ENCODE measurements around the gene ASAP3.
"Not testable (repeated sequence)": the region's sequence is repeated elsewhere in the genome, so short reads cannot be mapped to it uniquely, and the experiment has no call there.

Gene ASAP3

DNA sequence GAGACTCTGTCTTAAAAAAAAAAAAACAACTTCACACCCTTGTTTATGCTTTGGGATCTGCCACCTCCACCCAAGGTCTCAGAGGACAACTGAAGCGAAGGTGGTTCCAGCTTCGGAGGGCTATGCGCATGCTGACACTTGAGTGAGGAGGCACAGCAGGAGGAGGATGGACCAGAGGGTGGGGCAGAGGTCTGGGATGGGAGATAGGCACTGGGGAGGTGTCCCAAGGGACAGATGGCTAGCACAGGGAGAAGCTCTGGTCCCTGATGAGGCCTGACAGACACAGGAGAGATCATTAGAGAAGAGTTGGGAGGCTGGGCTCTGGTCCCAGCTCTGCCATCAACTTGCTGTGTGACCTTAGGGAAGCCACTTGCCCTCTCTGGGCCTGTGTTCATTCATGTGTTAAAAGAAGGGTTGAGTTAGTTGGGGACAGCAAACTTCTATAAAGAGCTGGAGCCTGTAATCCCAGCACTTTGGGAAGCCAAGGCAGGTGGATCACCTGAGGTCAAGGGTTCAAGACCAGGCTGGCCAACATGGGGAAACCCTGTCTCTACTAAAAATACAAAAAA is 30.2 kb upstream of the ASAP3 start:
- no peak for DNase-seq

DNA sequence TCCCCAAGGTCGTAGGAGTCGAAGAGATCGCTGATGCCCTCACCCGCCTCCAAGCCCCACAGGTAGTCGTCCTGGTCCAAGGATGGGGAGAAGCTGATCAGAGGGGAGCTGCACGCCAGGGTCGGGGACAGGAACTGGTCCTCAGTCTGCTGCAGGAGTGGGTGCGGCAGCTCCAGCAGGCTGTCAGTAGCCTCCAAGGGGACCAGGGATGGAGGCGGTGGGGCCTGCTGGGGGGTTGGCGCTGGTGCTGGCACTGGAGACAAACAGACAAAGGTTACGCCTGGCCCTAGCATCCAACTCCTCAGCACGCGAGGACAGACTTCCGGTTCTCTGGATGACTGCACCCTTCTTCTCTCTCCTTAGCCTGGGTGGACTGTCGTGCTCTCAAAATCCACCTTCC is 25.9 kb upstream of the ASAP3 start:
- DNase-seq = no peak

DNA sequence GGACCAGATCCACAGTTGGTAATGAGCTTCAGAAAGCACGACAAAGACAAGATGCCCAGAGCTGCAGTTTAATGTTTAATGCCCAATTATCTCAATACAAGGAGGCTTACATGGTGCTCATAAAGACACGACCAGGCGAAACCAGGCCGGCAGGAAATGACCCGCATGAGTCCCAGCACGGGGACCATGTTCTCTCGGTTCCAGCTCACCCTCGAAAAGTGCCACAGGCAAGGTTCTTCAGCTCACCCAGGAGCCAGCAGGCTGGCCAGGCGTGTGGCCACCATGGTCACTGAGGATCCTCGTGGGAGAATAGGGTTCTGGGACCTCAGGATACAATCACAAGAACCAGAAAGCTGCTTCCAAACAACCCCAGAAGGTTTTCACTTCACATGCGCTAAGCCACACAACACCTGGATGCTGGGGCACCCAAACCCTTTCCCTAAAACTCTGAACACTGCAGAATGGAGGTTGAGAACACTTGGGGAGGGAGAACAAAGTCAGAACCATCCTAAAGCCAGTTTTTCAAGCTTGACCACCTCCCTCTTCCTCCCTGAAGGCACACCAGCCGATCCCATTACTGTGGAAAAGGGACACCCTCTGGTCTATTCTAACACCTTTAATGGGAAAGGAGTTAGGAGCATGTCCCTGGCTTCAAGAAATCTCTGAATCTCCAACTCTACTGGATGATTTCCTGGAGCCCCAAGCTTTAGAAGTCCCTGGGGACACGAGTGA is 22.6 kb upstream of the ASAP3 start:
- no peak for DNase-seq

DNA sequence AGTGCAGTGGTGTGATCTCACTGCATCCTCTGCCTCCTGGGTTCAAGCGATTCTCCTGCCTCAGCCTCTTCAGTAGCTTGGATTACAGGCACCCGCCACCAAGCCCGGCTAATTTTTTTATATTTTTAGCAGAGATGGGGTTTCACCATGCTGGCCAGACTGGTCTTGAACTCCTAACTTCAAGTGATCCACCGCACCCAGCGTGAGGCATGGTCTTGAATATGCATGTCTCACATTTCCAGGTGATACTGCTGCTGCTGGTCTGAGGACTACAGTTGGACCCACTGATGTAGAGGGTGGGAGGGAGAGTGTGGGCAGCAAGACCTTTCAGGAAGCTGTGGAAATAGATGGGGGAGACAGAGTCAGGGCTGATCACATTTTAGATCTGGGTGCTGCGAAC is 21.9 kb upstream of the ASAP3 start:
- no peak for DNase-seq

DNA sequence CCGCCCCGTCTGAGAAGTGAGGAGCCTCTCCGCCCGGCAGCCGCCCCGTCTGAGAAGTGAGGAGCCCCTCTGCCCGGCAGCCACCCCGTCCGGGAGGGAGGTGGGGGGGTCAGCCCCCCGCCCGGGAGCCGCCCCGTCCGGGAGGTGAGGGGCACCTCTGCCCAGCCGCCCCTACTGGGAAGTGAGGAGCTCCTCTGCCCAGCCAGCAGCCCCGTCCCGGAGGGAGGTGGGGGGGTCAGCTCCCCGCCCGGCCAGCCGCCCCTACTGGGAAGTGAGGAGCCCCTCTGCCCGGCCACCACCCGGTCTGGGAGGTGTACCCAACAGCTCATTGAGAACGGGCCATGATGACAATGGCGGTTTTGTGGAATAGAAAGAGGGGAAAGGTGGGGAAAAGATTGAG is 20.2 kb upstream of the ASAP3 start:
- not testable (repeated sequence) for DNase-seq

DNA sequence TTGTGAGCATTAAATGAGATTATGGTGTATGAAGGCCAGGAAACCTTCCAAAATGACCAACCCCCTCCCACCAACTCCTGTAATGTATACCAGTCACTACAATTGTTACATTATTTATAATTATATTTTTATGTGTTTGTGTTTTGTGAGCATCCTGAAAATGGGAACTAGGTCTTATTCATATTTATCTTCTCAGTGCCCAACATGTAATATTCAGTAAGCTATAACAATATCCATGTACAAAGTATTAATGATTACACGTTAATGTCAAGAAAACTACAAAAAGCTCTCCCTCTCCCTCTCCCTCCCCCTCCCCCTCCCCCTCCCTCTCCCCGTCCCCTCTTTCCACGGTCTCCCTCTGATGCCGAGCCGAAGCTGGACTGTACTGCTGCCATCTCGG is 19.0 kb upstream of the ASAP3 start:
- no peak for DNase-seq

DNA sequence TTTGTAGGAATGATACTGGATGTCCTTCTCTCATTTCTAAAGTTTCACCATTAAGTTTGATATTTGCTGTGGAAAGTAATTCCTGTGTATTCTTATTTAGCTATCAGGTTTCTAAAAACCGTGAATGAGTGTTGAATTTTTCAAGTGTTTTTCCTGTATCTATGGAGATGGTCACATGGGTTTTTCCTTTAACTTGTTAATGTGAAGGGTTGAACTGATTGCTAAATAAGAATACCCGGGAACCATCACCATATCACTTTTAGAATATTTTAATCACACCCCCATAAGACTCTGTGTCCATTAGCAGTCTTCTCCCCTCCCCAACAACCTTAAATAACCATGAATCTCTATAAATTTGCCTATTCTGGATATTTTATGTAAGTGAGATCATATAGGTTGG is 16.5 kb upstream of the ASAP3 start:
- no peak for DNase-seq

DNA sequence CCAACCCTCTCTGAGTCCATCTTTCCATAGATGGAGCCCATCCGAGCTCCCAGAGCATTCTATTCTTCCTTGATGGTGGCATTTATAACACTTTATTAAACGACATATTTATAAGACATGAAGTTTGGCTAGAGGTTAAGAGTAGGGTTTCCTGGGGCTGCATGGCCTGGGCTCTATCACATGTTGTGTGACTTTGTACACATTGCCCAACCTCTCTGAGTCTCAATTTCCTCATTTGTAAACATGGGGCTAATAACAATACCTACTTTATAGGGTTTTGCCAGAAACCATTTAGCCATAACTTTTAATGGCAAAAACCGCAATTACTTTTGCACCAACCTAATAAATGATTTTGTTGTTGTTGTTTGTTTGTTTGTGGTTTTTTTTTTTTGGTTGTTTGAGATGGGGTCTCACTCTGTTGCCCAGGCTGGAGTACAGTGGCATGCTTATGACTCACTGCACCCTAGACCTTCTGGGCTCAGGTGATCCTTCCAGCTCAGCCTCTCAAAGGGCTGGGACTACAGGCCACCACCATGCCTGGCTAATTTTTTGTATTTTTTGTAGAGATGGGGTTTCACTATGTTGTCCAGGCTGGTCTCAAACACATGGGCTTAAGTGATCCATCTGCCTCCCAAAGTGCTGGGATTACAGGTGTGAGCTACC is 13.9 kb upstream of the ASAP3 start:
- DNase-seq = no peak

DNA sequence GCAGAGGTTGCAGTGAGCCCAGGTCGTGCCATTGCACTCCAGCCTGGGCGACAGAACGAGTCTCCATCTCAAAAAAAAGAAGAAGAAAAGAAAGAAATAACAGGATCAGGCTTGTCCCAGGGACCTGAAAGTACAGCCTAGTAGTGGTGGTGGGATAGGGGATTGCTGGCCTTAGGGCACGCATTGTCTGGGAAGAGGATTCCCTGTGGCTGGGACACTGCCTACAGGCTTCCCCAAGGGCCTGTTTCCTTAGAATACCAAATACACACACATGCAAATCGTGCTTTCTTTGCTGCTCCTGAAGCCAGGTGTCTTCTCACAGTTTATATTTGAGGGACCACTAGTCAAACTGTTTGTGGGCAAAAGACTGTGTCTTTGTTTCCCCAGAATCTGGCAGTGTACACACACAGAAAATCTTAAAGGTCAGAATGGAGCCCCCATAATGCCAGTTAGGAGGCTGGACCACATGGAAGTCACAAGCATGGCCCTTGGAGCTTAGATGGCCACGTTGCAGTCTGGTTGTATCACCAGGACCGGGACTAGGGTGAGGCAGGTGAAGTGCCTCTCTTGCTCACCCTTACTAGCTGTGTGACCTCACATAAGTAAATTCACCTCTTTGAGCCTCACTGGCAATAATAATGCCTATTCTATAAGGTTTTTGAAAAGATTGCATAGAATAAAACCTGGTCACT is 12.7 kb upstream of the ASAP3 start:
- DNase-seq = no peak

DNA sequence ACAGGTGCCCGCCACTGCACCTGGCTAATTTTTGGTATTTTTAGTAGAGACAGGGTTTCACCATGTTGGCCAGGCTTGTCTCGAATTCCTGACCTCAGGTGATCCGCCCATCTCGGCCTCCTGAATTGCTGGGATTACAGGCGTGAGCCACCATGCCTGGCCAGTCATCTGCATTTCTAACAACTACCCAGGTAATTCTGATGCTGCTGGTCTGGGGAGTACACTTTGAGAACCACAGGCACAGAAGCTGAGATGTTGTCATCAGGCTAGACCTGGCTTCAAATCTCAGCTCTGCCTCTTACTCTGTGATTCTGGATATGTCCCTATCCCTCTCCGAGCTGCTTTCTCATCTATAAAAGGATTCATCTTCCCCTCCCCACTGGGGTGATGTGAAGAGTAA is 10.9 kb upstream of the ASAP3 start:
- not testable (repeated sequence) for DNase-seq

DNA sequence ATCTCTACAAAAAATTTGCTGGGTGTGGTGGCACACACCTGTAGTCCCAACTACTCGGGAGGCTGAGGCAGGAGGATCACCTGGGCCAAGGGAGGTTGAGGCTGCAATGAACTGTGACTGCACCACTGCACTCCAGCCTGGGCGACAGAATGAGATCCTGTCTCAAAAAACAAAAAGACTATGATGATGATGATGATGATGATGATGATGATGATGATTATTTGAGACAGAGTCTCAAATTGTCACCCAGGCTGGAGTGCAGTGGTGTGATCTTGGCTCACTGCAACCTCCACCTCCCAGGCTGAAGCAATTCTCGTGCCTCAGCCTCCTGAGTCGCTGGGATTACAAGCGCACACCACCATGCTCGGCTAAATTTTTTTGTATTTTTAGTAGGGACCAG is 8.8 kb upstream of the ASAP3 start:
- not testable (repeated sequence) for DNase-seq

DNA sequence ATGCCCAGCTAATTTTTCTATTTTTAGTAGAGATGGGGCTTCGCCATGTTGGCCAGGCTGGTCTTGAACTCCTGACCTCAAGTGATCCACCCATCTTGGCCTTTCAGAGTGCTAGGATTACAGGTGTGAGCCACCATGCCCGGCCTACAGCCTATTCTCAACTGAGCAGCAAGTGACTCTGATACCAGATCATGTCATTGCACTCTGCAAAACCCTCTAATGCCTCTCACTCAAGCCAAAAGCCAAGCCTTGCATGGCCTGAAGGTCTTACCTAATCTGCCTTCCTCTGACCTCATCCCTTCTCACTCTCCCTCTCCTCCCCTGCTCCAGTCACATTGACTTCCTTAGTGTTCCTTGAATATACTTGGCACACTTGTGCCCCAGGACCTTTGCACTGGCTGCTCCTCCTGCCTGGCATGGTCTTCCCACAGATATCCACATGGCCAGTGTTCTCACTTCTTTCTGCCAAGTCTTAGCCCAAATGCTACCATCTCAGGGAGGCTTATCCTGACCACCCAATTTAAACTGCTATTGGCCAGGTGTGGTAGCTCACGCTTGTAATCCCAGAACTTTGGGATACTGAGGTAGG is 8.2 kb upstream of the ASAP3 start:
- DNase-seq = no peak

DNA sequence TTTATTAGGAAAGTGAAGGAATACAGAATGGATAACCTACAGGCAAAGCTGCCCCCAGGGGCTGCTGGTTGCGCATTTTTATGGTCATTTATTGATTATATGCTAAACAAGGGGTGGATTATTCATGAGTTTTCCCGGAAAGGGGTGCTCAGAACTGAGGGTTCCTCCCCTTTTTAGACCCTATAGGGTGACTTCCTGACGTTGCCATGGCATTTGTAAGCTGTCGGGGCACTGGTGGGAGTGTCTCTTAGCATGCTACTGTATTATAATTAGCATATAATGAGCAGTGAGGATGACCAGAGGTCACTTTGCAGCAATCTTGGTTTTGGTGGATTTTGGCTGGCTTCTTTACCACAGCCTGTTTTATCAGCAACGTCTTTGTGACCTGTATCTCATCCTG is 5.9 kb upstream of the ASAP3 start:
- no peak for DNase-seq

DNA sequence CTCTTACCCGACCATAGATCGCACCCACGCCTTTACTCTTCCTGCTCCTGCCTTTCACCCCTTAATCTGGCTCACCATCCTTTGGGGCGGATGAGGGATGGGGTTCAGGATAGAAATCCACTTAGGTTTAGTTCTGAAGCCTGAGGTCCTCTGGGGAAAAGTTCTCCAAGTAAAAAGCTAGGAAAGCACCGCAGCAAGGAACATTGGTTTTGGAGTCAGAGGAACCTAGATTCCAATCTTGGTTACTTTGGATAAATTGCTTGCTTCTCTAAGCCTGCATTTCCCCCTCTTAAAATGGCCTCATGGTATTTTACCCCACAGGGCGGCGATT is 988 bp upstream of the ASAP3 start:
- no peak for DNase-seq

DNA sequence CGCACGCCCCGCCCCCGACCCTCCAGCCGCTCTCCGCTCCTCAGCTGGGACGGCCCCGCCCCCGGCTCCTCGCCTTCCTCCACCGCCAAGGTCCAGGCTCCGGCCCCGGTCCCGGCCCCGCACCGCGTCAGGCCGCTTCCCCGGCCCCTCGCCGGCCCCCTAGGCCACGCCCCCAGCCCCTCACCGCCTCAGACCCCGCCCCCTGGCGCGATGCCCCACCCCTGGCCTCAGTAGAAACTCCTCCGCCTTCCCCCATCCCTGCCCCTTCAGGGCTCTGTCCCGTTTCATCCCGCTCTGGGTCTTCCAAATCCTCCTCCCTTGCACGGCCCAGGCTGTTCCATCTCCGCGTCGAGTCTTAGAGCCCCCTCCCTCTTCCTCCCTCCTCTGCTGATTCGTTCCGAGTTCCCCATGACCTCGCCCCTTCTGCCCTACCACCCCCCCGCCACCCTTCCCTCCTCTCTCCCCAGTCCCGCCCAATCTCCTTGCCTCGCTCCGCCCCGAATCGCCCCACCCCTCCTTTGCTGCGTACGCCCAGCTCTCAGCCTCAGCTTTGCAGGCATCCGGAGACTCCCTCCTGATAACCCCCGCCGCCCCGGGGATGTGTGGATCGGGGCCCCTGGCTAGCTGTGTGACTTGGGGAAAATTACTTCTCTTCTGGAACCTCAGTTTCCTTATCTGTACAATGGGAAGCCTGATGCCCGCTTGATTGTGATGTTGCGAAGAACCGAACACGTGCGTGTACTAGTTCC is 448 bp upstream of the ASAP3 start:
- peak; percentile 95 for DNase-seq

DNA sequence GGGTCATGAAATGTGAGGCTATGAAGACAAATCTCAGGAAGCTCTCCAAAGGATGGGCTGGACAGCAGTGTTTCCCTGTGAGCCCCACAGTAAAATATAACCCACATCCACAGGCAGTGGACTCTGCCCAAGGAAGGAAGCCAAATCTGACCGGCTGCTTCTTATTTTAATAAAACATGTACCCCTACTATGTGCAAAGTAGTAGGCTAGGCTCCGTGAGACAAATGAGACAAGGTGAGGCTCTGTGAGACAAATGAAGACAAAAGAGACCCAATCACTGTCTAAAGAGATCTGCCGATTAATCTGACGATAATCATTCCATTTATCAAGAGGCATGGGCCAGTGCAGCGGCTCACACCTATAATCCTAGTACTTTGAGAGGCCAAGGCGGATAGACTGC is 2.1 kb downstream of the ASAP3 start:
- no peak for DNase-seq

DNA sequence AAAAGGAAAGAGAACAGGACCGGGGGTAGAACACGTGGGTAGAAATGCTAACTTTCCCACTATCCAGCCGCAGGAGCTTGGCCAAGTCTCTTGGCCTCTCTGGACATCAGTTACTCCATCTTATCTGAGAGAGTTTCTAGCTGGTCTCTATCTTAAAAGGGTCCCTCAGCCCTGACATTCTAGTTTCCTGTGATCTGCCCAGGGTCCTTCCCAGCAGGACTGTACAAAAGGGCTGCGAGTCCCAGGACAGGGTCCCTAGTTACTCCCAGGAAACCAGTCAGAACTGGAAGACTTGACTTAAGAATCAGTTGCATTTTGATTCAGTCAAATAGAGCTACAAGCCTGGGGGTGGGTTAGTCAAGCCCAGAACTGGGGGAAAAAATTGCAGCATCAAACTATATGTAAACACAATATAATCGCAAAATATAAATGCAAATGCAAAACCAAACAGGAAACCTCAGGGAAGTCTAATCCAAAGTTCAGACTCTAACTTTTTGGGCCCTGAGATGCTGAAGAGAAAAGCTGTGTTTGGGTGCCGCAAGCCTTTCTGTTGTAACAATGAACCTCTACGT is 2.9 kb downstream of the ASAP3 start:
- no peak for DNase-seq

DNA sequence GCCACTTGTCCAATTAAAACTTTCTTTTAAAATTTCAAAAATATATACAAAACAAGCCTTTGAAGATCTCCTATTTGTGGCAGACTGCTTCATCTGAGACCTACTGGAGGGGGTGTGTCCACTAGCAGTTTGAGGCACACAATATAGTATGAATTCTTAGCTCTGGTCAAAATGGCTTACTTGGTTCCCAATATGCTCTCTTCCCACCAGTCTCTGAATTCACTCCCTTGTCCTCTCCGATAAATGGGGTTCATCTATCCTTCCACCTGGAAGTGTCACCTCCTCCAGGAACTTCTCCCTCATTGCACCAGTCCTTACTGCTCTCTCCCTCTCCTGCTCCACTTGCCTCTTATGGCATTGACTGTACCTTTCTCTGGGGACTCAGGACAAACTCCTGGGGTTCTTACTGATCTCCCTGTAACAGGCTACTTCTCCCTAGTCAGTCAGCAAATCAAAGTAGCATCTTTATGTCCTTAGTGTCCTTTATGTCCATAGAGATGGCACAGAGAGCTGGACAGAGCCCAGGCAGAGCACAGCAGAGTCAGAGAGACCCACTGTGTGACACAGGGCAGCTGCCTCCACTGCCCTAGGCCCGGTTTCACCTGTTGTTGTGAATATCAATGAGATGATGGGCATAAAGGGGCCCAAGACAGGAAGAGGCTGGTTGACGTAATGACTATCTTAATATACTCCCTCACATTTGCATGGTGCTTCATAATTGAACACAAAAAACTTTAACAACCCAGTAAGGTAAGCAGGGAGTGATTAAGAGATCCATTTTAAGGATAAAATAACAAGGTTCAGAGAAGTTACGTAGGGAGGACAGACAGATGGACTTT is 3.6 kb downstream of the ASAP3 start:
- DNase-seq = no peak

DNA sequence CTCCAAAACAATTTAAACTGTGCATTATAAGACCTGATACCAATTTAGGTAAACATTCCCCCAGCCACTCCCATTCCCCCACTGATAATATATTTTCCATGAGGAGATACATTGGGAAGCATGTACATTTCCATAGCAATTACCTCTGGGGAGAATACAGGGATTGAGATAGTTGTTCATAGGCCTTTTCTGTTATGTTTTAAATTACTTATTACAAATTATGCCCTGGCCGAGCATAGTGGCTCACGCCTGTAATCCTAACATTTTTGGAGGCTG is 4.4 kb downstream of the ASAP3 start:
- no peak for DNase-seq

DNA sequence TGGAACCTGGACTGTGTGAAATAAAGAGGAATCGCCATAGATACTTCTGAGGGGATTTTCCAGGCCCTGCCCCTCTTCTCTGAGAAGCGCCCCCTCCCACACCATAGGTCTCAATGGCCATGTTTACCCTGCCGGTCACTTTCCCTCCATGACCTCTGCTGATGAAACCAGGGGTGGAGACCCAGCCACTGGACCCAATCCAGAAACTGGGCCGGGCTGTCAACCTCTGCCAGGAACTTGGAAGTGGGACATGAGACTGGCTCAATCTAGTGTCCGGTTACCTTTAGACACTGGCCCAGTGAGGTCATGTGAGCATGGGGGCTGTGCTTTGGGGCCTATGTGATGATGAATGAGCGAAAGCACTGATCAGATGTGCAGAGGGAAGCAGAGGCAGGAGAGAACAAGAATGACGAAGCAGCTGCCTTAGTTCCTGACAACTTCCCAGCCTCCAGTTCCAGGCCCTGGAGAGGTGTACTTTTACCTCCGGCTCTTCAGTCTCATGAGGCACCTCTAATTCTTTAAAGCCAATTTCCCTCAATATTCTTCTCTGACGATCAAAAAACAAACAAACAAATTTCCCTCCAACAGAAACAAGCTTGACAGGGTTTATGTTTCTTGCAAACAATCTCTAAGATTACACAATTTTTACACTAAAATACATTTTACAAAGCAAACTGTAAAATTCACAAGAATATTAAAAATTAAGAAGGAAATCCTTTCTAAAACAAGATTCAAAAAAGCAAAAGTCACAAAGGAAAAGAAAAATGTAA is 4.9 kb downstream of the ASAP3 start:
- peak; percentile 50 for DNase-seq

All from fibroblast of skin of right quadriceps (primary cell).